A673 (cell line): ENCODE results near the gene PFKP. TPM values are rescaled to one million over a fixed set of nuclear protein-coding genes. Genes with fewer than 3 reads are reported as not detected.

Experiments used
- BruUV-seq: library from RNA; stranded (reverse); fragments of 400-500 nt; replicated peaks from 2 replicates; lab custom pipeline; 2021; lab: Mats Ljungman, UMichigan
- CTCF ChIA-PET: fragments of 300-600 bp; sonication (Branson Sonifier 250); formaldehyde crosslinking; loops from one replicate; lab custom pipeline; 2022; ENCODE audit warnings: antibody characterized with exemption; lab: Charles Lee
- POLR2A ChIA-PET: fragments of 300-600 bp; sonication (Branson Sonifier 250); formaldehyde crosslinking; loops from one replicate; lab custom pipeline; 2022; ENCODE audit warnings: antibody characterized with exemption; ENCODE audit not compliant: low non-redundant PET; lab: Charles Lee
- DNase-seq: peaks from one replicate; pipeline ENCODE4 v3.0.0-alpha.2; 2015; ENCODE audit warnings: low spot score
- H3K27ac ChIP-seq: fragments of 200-600 bp; sonication (generic); 2 replicates; pipeline ENCODE4 v1.5.1; 2016; ENCODE audit warnings: mixed run types, low read depth, mild to moderate bottlenecking, mixed read lengths, antibody characterized with exemption, low read length; ENCODE audit not compliant: poor library complexity, severe bottlenecking
- H3K27me3 ChIP-seq: fragments of 200-600 bp; sonication (generic); replicated peaks from 2 replicates; pipeline ENCODE4 v1.6.1; 2017; ENCODE audit warnings: mixed run types, low read depth, mild to moderate bottlenecking, mixed read lengths, antibody characterized with exemption, low read length; ENCODE audit not compliant: insufficient read depth, poor library complexity
- H3K36me3 ChIP-seq: fragments of 200-600 bp; sonication (generic); 2 replicates; pipeline ENCODE4 v1.6.1; 2016; ENCODE audit warnings: mixed run types, mild to moderate bottlenecking, mixed read lengths, antibody characterized with exemption, low read length; ENCODE audit not compliant: insufficient read depth, poor library complexity, severe bottlenecking
- H3K4me1 ChIP-seq: fragments of 200-600 bp; sonication (generic); 2 replicates; pipeline ENCODE4 v1.6.1; 2017; ENCODE audit warnings: mixed run types, mild to moderate bottlenecking, mixed read lengths, antibody characterized with exemption, low read length; ENCODE audit not compliant: insufficient read depth, poor library complexity, severe bottlenecking
- H3K4me3 ChIP-seq: fragments of 200-600 bp; sonication (generic); 2 replicates; pipeline ENCODE4 v1.5.1; 2016; ENCODE audit warnings: low read depth, mixed run types, mild to moderate bottlenecking, mixed read lengths, low read length; ENCODE audit not compliant: poor library complexity, severe bottlenecking
- H3K9me3 ChIP-seq: fragments of 200-600 bp; sonication (generic); 2 replicates; pipeline ENCODE4 v1.6.1; 2016; ENCODE audit warnings: mixed run types, low read depth, mild to moderate bottlenecking, mixed read lengths, antibody characterized with exemption, low read length; ENCODE audit not compliant: poor library complexity, severe bottlenecking
- EZH2 ChIP-seq: fragments of 200-600 bp; sonication (generic); IDR thresholded peaks from 2 replicates; pipeline ENCODE4 v1.6.1; 2017; ENCODE audit warnings: borderline replicate concordance, low read depth, mild to moderate bottlenecking, mixed read lengths, antibody characterized with exemption, low read length; ENCODE audit not compliant: poor library complexity, severe bottlenecking
- intact Hi-C: fragments of 100-400 bp; cut with micrococcal nuclease; formaldehyde crosslinking; loops from one replicate; pipeline ENCODE4 v1.10.0; 2022; ENCODE audit not compliant: unreplicated experiment
- total RNA-seq: library from RNA; stranded (reverse); gene quantifications from 2 replicates; pipeline ENCODE4 v1.2.3, GENCODE V29; 2021
- TF ChIP-seq, protein P1 (sequence below): fragments of 300-800, 200-600 bp; sonication (generic); conservative IDR thresholded peaks from 2 replicates; pipeline ENCODE4 v1.5.1; 2017; ENCODE audit warnings: low read depth, mild to moderate bottlenecking, antibody characterized with exemption, low read length, moderate library complexity, mixed read lengths

PFKP gene
- total RNA-seq, 1 experiment from 2014 or later: 232 TPM

- Histone ChIP-seq H3K27ac (no peak overlapping the region), H3K4me1 (no peaks in the 10 kb centered on the region), H3K36me3 (no peaks in the 10 kb centered on the region), H3K9me3 (no peaks in the 10 kb centered on the region), H3K4me3 (no peak overlapping the region), H3K27me3 (peaks cover 9% of the 10 kb centered on the region)
- no peak for DNase-seq
- ChIA-PET POLR2A (no interaction called here), CTCF (no interaction called here)
- no TSS peak for BruUV-seq
- intact Hi-C loops: no loop called here
- no peak for TF ChIP-seq EZH2
- TF ChIP-seq, protein P1, sequence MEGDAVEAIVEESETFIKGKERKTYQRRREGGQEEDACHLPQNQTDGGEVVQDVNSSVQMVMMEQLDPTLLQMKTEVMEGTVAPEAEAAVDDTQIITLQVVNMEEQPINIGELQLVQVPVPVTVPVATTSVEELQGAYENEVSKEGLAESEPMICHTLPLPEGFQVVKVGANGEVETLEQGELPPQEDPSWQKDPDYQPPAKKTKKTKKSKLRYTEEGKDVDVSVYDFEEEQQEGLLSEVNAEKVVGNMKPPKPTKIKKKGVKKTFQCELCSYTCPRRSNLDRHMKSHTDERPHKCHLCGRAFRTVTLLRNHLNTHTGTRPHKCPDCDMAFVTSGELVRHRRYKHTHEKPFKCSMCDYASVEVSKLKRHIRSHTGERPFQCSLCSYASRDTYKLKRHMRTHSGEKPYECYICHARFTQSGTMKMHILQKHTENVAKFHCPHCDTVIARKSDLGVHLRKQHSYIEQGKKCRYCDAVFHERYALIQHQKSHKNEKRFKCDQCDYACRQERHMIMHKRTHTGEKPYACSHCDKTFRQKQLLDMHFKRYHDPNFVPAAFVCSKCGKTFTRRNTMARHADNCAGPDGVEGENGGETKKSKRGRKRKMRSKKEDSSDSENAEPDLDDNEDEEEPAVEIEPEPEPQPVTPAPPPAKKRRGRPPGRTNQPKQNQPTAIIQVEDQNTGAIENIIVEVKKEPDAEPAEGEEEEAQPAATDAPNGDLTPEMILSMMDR: no peak
Measured at GRCh38 chr10:3186368-3186767, 119.0 kb downstream of the PFKP start.

Other genes starting within 250 kb of the PFKP start
- gene PITRM1, start 105.2 kb downstream of the PFKP start, total RNA-seq: 80.1 and 83.5 TPM in 2 replicates